ENCODE results near the gene LRMDA. TPM values are rescaled to one million over a fixed set of nuclear protein-coding genes. Genes with fewer than 3 reads are reported as not detected.
A peak's percentile ranks its signal among the peaks of the same experiment; 100 is the strongest.

The LRMDA gene
- total and polyA plus RNA-seq, 2 of the 13 experiments (the other 11 are each of a cell fraction or from before 2014, with no cell fraction given), result 13.4 to 22.0 TPM

- 0 out of 2 replicates have a peak, but pooled peaks have one; percentile 16 for TF ChIP-seq ZNF556 (CRISPR knock-in tag; IDR thresholded peaks at IDR 0.05; ENCODE audit: borderline replicate concordance)
- 0 out of 2 replicates have a peak, but pooled peaks have one; percentile 13 for TF ChIP-seq KDM5B (CRISPR knock-in tag; IDR thresholded peaks at IDR 0.05; ENCODE audit: borderline replicate concordance)
- TF ChIP-seq PRPF4 (IDR thresholded peaks at IDR 0.05; ENCODE audit: low read depth, low read length, poor library complexity, severe bottlenecking), result no peak
- TF ChIP-seq MEF2D (CRISPR knock-in tag; IDR thresholded peaks at IDR 0.05), result no peak
- no peak for TF ChIP-seq ZNF484 (CRISPR knock-in tag; IDR thresholded peaks at IDR 0.05; ENCODE audit: borderline replicate concordance, low read depth)
- no peak for TF ChIP-seq ZNF841 (CRISPR knock-in tag; IDR thresholded peaks at IDR 0.05; ENCODE audit: borderline replicate concordance)
- TF ChIP-seq ATF7-NPFF (CRISPR knock-in tag; IDR thresholded peaks at IDR 0.05; ENCODE audit: low read depth), result 0 out of 2 replicates have a peak, but pooled peaks have one; percentile 51
- peak; percentile 89 for TF ChIP-seq TBX3 (IDR thresholded peaks at IDR 0.05; ENCODE audit: borderline replicate concordance)
- TF ChIP-seq ZNF619 (CRISPR knock-in tag; IDR thresholded peaks at IDR 0.05), result no peak; the same call in 1 of the 2 replicates
- TF ChIP-seq NFYB (CRISPR knock-in tag; IDR thresholded peaks at IDR 0.05), result no peak
- no peak for TF ChIP-seq ZFYVE20 (CRISPR knock-in tag; IDR thresholded peaks at IDR 0.05; ENCODE audit: borderline replicate concordance, low read depth)
- peak; percentile 18 for TF ChIP-seq FOSL2 (CRISPR knock-in tag; IDR thresholded peaks at IDR 0.05)
- TF ChIP-seq CCDC6 (CRISPR knock-in tag; IDR thresholded peaks at IDR 0.05), result no peak
- TF ChIP-seq SOX6 (IDR thresholded peaks at IDR 0.05), result no peak
- TF ChIP-seq SOX6 (CRISPR knock-in tag; IDR thresholded peaks at IDR 0.05), result peak; percentile 60
- peak; percentile 51; the same call in 1 of the 2 replicates for TF ChIP-seq DMTF1 (CRISPR knock-in tag; IDR thresholded peaks at IDR 0.05)
- TF ChIP-seq ZNF513 (CRISPR knock-in tag; conservative IDR thresholded peaks at IDR 0.05), result peak; percentile 64; the same call in 1 of the 2 replicates
- no peak for TF ChIP-seq GPBP1L1 (CRISPR knock-in tag; IDR thresholded peaks at IDR 0.05)
- no peak for TF ChIP-seq GRHL1 (CRISPR knock-in tag; conservative IDR thresholded peaks at IDR 0.05)
- TF ChIP-seq ZNF570 (CRISPR knock-in tag; IDR thresholded peaks at IDR 0.05; ENCODE audit: borderline replicate concordance), result 0 out of 2 replicates have a peak, but pooled peaks have one; percentile 55
- no peak for TF ChIP-seq RBM39 (IDR thresholded peaks at IDR 0.05; ENCODE audit: low read depth, low read length, poor library complexity, severe bottlenecking)
These were observed 26.4 kb upstream of the LRMDA start (continued) for GRCh38 chr10:75404815-75405597.

All from HepG2 (cell line).